CD4-positive, alpha-beta T cell treated with Interleukin-17A for 1 hour (primary cell): ENCODE measurements around the gene GNG12.

Experiments
- DNase-seq: peaks from one replicate; pipeline ENCODE4 v3.0.0-alpha.2; 2020

The GNG12 gene

GRCh38 chr1:67812226-67812625 is 21.0 kb downstream of the GNG12 start:
- no peak for DNase-seq

- no peak for DNase-seq
These were observed 21.5 kb downstream of the GNG12 start for GRCh38 chr1:67811781-67812180.

- no peak for DNase-seq
These were observed 23.4 kb downstream of the GNG12 start for GRCh38 chr1:67809887-67810286.

GRCh38 chr1:67807282-67807681 is 26.0 kb downstream of the GNG12 start:
- no peak for DNase-seq

GRCh38 chr1:67804710-67805109 is 28.6 kb downstream of the GNG12 start:
- DNase-seq, result no peak

- no peak for DNase-seq
These were observed 29.6 kb downstream of the GNG12 start for GRCh38 chr1:67803380-67804279.

- DNase-seq, result no peak
These were observed 30.7 kb downstream of the GNG12 start for GRCh38 chr1:67802565-67802964.

GRCh38 chr1:67801903-67802302 is 31.4 kb downstream of the GNG12 start:
- DNase-seq, result no peak

GRCh38 chr1:67795179-67795912 is 37.9 kb downstream of the GNG12 start:
- no peak for DNase-seq

GRCh38 chr1:67793562-67793961 is 39.7 kb downstream of the GNG12 start:
- DNase-seq, result no peak

GRCh38 chr1:67792741-67793458 is 40.4 kb downstream of the GNG12 start:
- DNase-seq, result no peak

GRCh38 chr1:67792103-67792502 is 41.2 kb downstream of the GNG12 start:
- DNase-seq, result no peak

GRCh38 chr1:67791686-67792085 is 41.6 kb downstream of the GNG12 start:
- DNase-seq, result no peak

- DNase-seq, result no peak
These were observed 42.0 kb downstream of the GNG12 start for GRCh38 chr1:67791261-67791660.

GRCh38 chr1:67790201-67790692 is 43.0 kb downstream of the GNG12 start:
- DNase-seq, result no peak

GRCh38 chr1:67789551-67789950 is 43.7 kb downstream of the GNG12 start:
- no peak for DNase-seq

GRCh38 chr1:67788904-67789303 is 44.4 kb downstream of the GNG12 start:
- no peak for DNase-seq

GRCh38 chr1:67788238-67788790 is 45.0 kb downstream of the GNG12 start:
- DNase-seq, result no peak

- no peak for DNase-seq
These were observed 45.5 kb downstream of the GNG12 start for GRCh38 chr1:67787746-67788145.

- no peak for DNase-seq
These were observed 47.2 kb downstream of the GNG12 start for GRCh38 chr1:67785847-67786753.

GRCh38 chr1:67784545-67785186 is 48.6 kb downstream of the GNG12 start:
- DNase-seq, result no peak
